ENCODE measurements around the gene ECHDC3.
A peak's percentile ranks its signal among the peaks of the same experiment; 100 is the strongest.

GRCh38 chr10:11757821-11758463 is 15.8 kb downstream of the ECHDC3 start:
- TF ChIP-seq, protein P1, sequence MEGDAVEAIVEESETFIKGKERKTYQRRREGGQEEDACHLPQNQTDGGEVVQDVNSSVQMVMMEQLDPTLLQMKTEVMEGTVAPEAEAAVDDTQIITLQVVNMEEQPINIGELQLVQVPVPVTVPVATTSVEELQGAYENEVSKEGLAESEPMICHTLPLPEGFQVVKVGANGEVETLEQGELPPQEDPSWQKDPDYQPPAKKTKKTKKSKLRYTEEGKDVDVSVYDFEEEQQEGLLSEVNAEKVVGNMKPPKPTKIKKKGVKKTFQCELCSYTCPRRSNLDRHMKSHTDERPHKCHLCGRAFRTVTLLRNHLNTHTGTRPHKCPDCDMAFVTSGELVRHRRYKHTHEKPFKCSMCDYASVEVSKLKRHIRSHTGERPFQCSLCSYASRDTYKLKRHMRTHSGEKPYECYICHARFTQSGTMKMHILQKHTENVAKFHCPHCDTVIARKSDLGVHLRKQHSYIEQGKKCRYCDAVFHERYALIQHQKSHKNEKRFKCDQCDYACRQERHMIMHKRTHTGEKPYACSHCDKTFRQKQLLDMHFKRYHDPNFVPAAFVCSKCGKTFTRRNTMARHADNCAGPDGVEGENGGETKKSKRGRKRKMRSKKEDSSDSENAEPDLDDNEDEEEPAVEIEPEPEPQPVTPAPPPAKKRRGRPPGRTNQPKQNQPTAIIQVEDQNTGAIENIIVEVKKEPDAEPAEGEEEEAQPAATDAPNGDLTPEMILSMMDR (IDR thresholded peaks at IDR 0.05; ENCODE audit: low read length): peak; percentile 96
- no peak for TF ChIP-seq EZH2 (IDR thresholded peaks at IDR 0.05; ENCODE audit: borderline replicate concordance, low read length)

Data from OCI-LY1 (cell line).